Mesendoderm (in vitro differentiated cells): ENCODE results near the gene E4F1.

Source experiments
- DNase-seq: peaks from one replicate; pipeline ENCODE4 v3.0.0; 2013
- H2AK5ac ChIP-seq: 2 replicates; pipeline ENCODE4 v1.6.1; 2013; ENCODE audit warnings: low read length, inconsistent platforms
- H2BK120ac ChIP-seq: 2 replicates; pipeline ENCODE4 v1.6.1; 2013; ENCODE audit warnings: low read depth, mild to moderate bottlenecking, low read length, moderate library complexity, mixed read lengths
- H2BK15ac ChIP-seq: replicated peaks from 2 replicates; pipeline ENCODE4 v1.6.1; 2013; ENCODE audit warnings: low read depth, mild to moderate bottlenecking, moderate library complexity
- H2BK5ac ChIP-seq: 2 replicates; pipeline ENCODE4 v1.6.1; 2013; ENCODE audit warnings: low read length, inconsistent platforms
- H3K18ac ChIP-seq: 2 replicates; pipeline ENCODE4 v1.6.1; 2013; ENCODE audit warnings: mild to moderate bottlenecking, low read length, mixed read lengths
- H3K23ac ChIP-seq: one replicate; pipeline ENCODE4 v1.6.1; 2013; ENCODE audit warnings: low read length
- H3K27ac ChIP-seq: 2 replicates; pipeline ENCODE4 v1.5.1; 2013; ENCODE audit warnings: low read depth, mild to moderate bottlenecking, inconsistent platforms, low read length, moderate library complexity
- H3K27me3 ChIP-seq: 2 replicates; pipeline ENCODE4 v1.6.1; 2013; ENCODE audit warnings: low read length, control low read depth, mild to moderate bottlenecking, inconsistent platforms; ENCODE audit not compliant: insufficient read depth, poor library complexity
- H3K36me3 ChIP-seq: 2 replicates; pipeline ENCODE4 v1.6.1; 2013; ENCODE audit warnings: low read length, inconsistent platforms; ENCODE audit not compliant: control insufficient read depth, insufficient read depth
- H3K4ac ChIP-seq: one replicate; pipeline ENCODE4 v1.6.1; 2013; ENCODE audit warnings: low read depth, mild to moderate bottlenecking, low read length, moderate library complexity
- H3K4me1 ChIP-seq: 2 replicates; pipeline ENCODE4 v1.6.1; 2013; ENCODE audit warnings: low read depth, low read length, inconsistent platforms; ENCODE audit not compliant: control insufficient read depth
- H3K4me2 ChIP-seq: 2 replicates; pipeline ENCODE4 v1.6.1; 2013; ENCODE audit warnings: low read length
- H3K4me3 ChIP-seq: 2 replicates; pipeline ENCODE4 v1.5.1; 2013; ENCODE audit warnings: mild to moderate bottlenecking, low read length
- H3K56ac ChIP-seq: one replicate; pipeline ENCODE4 v1.6.1; 2013; ENCODE audit warnings: low read length
- H3K79me1 ChIP-seq: 2 replicates; pipeline ENCODE4 v1.6.1; 2013; ENCODE audit warnings: low read length, inconsistent platforms
- H3K79me2 ChIP-seq: 2 replicates; pipeline ENCODE4 v1.6.1; 2013; ENCODE audit warnings: mild to moderate bottlenecking, low read length; ENCODE audit not compliant: control insufficient read depth, insufficient read depth
- H3K9ac ChIP-seq: 2 replicates; pipeline ENCODE4 v1.6.1; 2013; ENCODE audit warnings: low read length, inconsistent platforms
- H4K5ac ChIP-seq: one replicate; pipeline ENCODE4 v1.6.1; 2013; ENCODE audit warnings: low read length
- H4K8ac ChIP-seq: one replicate; pipeline ENCODE4 v1.6.1; 2013; ENCODE audit warnings: low read depth, mild to moderate bottlenecking, control low read depth, low read length, moderate library complexity
- WGBS: extraction: QIAGEN DNeasy Blood & Tissue Kit; methylation state at CpG from one replicate; pipeline ENCODE4 v1.1.7; 2013; ENCODE audit warnings: low lambda C conversion rate, missing lambda C conversion rate; ENCODE audit not compliant: insufficient coverage; ENCODE audit errors: extremely low coverage; 5-methylcytosine and 5-hydroxymethylcytosine counted together

Gene E4F1

DNA sequence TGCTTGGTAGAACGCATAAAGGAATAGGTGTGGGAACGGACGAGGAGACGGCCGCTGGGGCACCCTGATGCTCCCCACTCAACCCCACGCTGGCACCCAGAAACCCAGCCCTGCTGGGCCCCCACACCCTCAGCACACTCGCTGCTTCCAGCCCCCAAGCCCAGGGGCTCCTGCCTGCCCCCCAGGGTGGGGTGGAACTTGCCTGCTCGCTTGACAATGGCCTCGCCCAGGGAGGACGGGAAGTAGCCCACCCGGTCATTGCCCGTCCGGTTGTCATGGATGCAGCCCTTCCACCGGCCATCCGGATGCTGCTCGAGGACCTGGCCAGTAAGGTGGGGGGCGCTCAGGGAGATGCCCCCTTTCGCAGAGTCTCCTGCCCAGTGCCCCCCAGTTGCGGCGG is 36.9 kb upstream of the E4F1 start:
- no peak overlapping the region for H2BK15ac ChIP-seq
- no peaks in the 10 kb centered on the region for H3K4me1 ChIP-seq
- H3K79me1 ChIP-seq = no peaks in the 10 kb centered on the region
- H3K36me3 ChIP-seq = no peaks in the 10 kb centered on the region
- no peak overlapping the region for H2BK120ac ChIP-seq
- no CpG with 5 or more reads among the region's 20 CpGs for WGBS
- no peak overlapping the region for H3K18ac ChIP-seq
- H3K27ac ChIP-seq = no peak overlapping the region
- H2BK5ac ChIP-seq = no peak overlapping the region
- H3K4ac ChIP-seq = no peak overlapping the region
- no peak for DNase-seq
- H4K5ac ChIP-seq = no peak overlapping the region
- H3K27me3 ChIP-seq = no peaks in the 10 kb centered on the region
- H2AK5ac ChIP-seq = no peak overlapping the region
- H3K23ac ChIP-seq = no peak overlapping the region
- H3K4me2 ChIP-seq = no peak overlapping the region
- no peaks in the 10 kb centered on the region for H3K79me2 ChIP-seq
- no peak overlapping the region for H4K8ac ChIP-seq
- H3K56ac ChIP-seq = no peak overlapping the region
- H3K4me3 ChIP-seq = no peak overlapping the region
- no peak overlapping the region for H3K9ac ChIP-seq

DNA sequence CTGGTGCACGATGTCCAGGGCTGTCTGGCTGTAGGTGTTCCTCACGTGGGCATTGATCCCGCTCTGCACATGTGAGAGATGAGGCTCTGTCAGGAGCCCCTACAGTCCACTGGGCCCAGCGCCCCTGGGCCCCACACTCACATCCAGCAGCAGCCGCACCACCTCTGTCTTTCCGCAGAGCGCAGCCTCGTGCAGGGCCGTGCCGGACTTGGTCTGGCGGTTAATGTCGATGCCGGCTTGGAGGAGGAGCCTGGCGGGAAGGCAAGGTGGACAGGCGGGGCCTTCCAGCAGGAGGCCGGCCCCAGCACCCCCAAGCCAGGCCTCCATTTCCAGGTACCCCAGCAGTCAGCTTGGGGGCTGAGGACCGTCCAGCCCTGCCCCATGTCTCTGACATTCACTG is 36.2 kb upstream of the E4F1 start:
- Histone ChIP-seq H3K23ac (no peak overlapping the region), H3K4me3 (no peak overlapping the region), H2BK120ac (no peak overlapping the region), H3K9ac (no peak overlapping the region), H3K18ac (no peak overlapping the region), H3K79me2 (no peaks in the 10 kb centered on the region), H3K27ac (no peak overlapping the region), H2AK5ac (no peak overlapping the region), H3K36me3 (no peaks in the 10 kb centered on the region), H2BK5ac (no peak overlapping the region), H3K56ac (no peak overlapping the region), H3K4ac (no peak overlapping the region), H2BK15ac (no peak overlapping the region), H3K4me2 (no peak overlapping the region), H3K79me1 (no peaks in the 10 kb centered on the region), H4K8ac (no peak overlapping the region), H4K5ac (no peak overlapping the region), H3K4me1 (no peaks in the 10 kb centered on the region), H3K27me3 (no peaks in the 10 kb centered on the region)
- no peak for DNase-seq
- no CpG with 5 or more reads among the region's 17 CpGs for WGBS

DNA sequence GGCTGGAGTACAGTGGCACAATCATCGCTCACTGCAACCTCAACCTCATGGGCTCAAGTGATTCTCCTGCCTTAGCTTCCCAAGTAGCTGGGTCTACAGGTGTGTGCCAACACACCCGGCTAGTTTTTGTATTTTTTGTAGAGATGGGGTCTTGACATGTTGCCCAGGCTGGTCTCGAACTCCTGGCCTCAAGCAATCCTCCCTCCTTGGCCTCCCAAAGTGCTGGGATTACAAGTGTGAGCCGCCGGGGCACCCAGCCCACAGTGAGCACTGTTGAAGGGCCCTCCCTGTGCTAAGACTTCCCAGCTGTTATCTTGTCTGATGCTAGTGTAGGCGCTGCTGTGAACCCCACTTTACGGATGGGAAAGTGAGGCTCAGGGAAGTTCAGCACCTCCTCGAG is 35.0 kb upstream of the E4F1 start:
- Histone ChIP-seq H2BK15ac (no peak overlapping the region), H3K79me1 (no peaks in the 10 kb centered on the region), H4K8ac (no peak overlapping the region), H2BK5ac (no peak overlapping the region), H3K18ac (no peak overlapping the region), H3K9ac (no peak overlapping the region), H3K23ac (no peak overlapping the region), H3K4ac (no peak overlapping the region), H3K4me1 (no peaks in the 10 kb centered on the region), H3K79me2 (no peaks in the 10 kb centered on the region), H3K27me3 (no peaks in the 10 kb centered on the region), H2BK120ac (no peak overlapping the region), H3K36me3 (no peaks in the 10 kb centered on the region), H4K5ac (no peak overlapping the region), H3K4me2 (no peak overlapping the region), H3K27ac (no peak overlapping the region), H3K56ac (no peak overlapping the region), H3K4me3 (no peak overlapping the region), H2AK5ac (no peak overlapping the region)
- no peak for DNase-seq
- WGBS = no CpG with 5 or more reads among the region's 8 CpGs

DNA sequence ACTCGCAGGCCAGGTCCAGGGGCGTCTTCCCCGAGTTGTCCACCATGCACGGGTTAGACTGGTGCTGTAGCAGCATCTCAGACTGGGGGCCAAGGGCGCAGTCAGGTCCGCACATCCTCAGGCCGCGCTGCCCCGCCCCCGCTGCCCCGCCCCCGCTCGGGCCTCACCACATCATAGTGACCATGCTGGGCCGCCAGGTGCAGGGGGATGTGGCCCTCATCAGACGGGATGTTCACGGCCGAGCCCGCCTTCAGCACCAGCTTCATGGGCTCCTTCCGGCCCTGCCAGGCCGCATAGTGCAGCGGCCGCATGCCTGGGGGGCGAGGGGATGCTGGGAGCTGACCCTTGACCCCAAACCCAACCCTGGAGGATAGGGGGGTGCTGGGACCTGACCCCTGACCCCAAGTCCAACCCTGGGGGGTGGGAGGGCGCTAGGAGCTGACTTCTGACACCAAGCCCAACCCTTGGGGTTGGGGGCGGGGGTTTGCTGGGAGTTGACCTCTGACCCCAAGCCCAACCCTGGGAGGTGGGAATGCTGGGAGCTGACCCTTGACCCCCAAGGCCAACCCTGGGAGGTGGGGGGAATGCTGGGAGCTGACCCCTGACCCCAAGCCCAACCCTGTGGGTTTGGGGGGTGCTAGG is 34.0 kb upstream of the E4F1 start:
- DNase-seq = no peak
- WGBS = no CpG with 5 or more reads among the region's 25 CpGs
- H2AK5ac ChIP-seq = no peak overlapping the region
- no peak overlapping the region for H3K4me2 ChIP-seq
- H3K18ac ChIP-seq = no peak overlapping the region
- H3K4ac ChIP-seq = no peak overlapping the region
- H3K56ac ChIP-seq = no peak overlapping the region
- H4K5ac ChIP-seq = no peak overlapping the region
- H2BK15ac ChIP-seq = no peak overlapping the region
- H3K79me1 ChIP-seq = no peaks in the 10 kb centered on the region
- H2BK120ac ChIP-seq = no peak overlapping the region
- no peak overlapping the region for H3K27ac ChIP-seq
- H3K23ac ChIP-seq = no peak overlapping the region
- no peak overlapping the region for H3K9ac ChIP-seq
- H3K27me3 ChIP-seq = no peaks in the 10 kb centered on the region
- no peak overlapping the region for H2BK5ac ChIP-seq
- no peak overlapping the region for H3K4me3 ChIP-seq
- no peaks in the 10 kb centered on the region for H3K79me2 ChIP-seq
- H3K36me3 ChIP-seq = no peaks in the 10 kb centered on the region
- no peak overlapping the region for H4K8ac ChIP-seq
- no peaks in the 10 kb centered on the region for H3K4me1 ChIP-seq

DNA sequence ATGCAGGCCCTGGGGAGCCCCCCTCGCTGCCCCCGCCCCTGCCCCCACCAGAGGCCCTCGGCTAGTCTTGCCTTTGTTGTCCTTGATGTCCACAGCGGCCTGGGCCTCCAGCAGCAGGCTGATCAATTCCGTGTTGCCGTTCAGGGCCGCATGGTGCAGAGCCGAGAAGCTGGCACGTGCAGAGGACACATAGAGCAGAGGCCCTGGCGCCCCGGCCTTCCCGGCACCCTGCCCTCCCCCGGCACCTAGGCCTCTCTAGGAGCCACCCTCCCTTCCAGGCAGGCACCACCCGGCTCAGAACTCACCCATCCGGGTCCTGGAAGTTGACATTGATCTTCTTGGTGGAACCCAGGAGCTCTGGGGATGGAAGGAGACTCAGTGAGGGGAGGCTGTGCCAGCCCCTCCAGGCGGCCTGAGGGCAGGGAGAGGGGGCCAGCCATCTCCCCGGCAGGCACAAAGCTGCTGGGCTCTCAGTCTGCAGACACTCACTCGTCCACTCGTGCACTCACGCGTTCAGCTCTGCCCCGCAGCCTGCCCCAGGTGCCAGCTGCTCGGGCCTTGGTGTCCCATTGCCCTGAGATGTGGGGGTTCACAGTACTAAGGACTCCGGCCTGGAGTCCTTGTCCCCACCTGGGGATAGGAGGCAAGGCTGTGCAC is 33.3 kb upstream of the E4F1 start:
- no CpG with 5 or more reads among the region's 24 CpGs for WGBS
- Histone ChIP-seq H3K56ac (no peak overlapping the region), H3K79me2 (no peaks in the 10 kb centered on the region)

More for the DNA sequence above, 33.3 kb upstream of the E4F1 start:
- Histone ChIP-seq H3K4me1 (no peaks in the 10 kb centered on the region), H3K4me3 (no peak overlapping the region), H2AK5ac (no peak overlapping the region), H3K4ac (no peak overlapping the region), H3K9ac (no peak overlapping the region), H3K23ac (no peak overlapping the region), H4K5ac (no peak overlapping the region), H3K18ac (no peak overlapping the region), H3K79me1 (no peaks in the 10 kb centered on the region), H3K27ac (no peak overlapping the region), H4K8ac (no peak overlapping the region), H2BK15ac (no peak overlapping the region), H3K27me3 (no peaks in the 10 kb centered on the region), H2BK120ac (no peak overlapping the region), H3K4me2 (no peak overlapping the region), H3K36me3 (no peaks in the 10 kb centered on the region), H2BK5ac (no peak overlapping the region)
- DNase-seq = no peak
